D721Med (cell line): ENCODE data around the gene CYP27C1.

Experiments
- DNase-seq: peaks from one replicate; pipeline ENCODE4 v3.0.0; 2011; ENCODE audit warnings: low spot score; ENCODE audit not compliant: insufficient read length
- FAIRE-seq: peaks from 2 replicates; lab custom pipeline; 2011; peaks lifted over from hg19 to GRCh38; lab: Jason Lieb, UNC
- CTCF ChIP-seq: IDR thresholded peaks from 2 replicates; pipeline ENCODE4 v1.5.1; 2012; ENCODE audit warnings: mild to moderate bottlenecking, control low read depth; ENCODE audit not compliant: insufficient read depth; ENCODE audit errors: missing control alignments

CYP27C1 gene

GRCh38 chr2:127161176-127162136 is 58.6 kb downstream of the CYP27C1 start:
- no peak for TF ChIP-seq CTCF
- DNase-seq (no peak), FAIRE-seq (no peak)

GRCh38 chr2:127160676-127161075 is 59.4 kb downstream of the CYP27C1 start:
- DNase-seq (no peak), FAIRE-seq (no peak)
- no peak for TF ChIP-seq CTCF

GRCh38 chr2:127159543-127159942 is 60.6 kb downstream of the CYP27C1 start:
- no peak for DNase-seq
- FAIRE-seq = no peak
- no peak for TF ChIP-seq CTCF

GRCh38 chr2:127158614-127159290 is 61.3 kb downstream of the CYP27C1 start:
- FAIRE-seq (no peak), DNase-seq (no peak)
- no peak for TF ChIP-seq CTCF

- FAIRE-seq = no peak
- no peak for TF ChIP-seq CTCF
Observed at GRCh38 chr2:127157651-127158485, 62.2 kb downstream of the CYP27C1 start.

GRCh38 chr2:127157114-127157513 is 63.0 kb downstream of the CYP27C1 start:
- FAIRE-seq (no peak), DNase-seq (no peak)
- TF ChIP-seq CTCF = no peak

More at GRCh38 chr2:127157651-127158485, 62.2 kb downstream of the CYP27C1 start:
- DNase-seq = no peak
